Measurements from ENCODE around the gene POU4F2. TPM values are rescaled to one million over a fixed set of nuclear protein-coding genes. Genes with fewer than 3 reads are reported as not detected.

The POU4F2 gene, protein sequence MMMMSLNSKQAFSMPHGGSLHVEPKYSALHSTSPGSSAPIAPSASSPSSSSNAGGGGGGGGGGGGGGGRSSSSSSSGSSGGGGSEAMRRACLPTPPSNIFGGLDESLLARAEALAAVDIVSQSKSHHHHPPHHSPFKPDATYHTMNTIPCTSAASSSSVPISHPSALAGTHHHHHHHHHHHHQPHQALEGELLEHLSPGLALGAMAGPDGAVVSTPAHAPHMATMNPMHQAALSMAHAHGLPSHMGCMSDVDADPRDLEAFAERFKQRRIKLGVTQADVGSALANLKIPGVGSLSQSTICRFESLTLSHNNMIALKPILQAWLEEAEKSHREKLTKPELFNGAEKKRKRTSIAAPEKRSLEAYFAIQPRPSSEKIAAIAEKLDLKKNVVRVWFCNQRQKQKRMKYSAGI
- polyA plus RNA-seq: not detected

DNA sequence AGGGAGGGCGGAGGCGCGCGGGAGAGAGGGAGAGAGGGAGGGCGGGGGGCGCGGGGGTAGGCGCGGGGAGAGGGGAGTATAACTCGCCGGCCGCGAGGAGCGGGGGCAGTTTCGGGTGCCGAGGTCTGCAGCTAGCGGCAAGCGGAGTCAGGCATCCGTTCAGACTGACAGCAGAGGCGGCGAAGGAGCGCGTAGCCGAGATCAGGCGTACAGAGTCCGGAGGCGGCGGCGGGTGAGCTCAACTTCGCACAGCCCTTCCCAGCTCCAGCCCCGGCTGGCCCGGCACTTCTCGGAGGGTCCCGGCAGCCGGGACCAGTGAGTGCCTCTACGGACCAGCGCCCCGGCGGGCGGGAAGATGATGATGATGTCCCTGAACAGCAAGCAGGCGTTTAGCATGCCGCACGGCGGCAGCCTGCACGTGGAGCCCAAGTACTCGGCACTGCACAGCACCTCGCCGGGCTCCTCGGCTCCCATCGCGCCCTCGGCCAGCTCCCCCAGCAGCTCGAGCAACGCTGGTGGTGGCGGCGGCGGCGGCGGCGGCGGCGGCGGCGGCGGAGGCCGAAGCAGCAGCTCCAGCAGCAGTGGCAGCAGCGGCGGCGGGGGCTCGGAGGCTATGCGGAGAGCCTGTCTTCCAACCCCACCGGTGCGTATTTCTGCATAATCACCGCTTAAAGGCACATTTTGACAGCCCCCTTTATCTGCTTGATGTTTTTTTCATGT, at the start of gene POU4F2:
Gene POU4F2, plus strand, starts transcription at position 108 of the 720 bp plus-strand sequence. Its CDS starts 248 bp downstream, at position 356.
- no peak within 1 kb of the TSS for H3K27ac Mint-ChIP-seq
- peaks cover 0 to 7% (median 3%) of the 10 kb centered on the region in 3 donors for H3K36me3 Mint-ChIP-seq
- no peak for DNase-seq
- H3K9me3 Mint-ChIP-seq: peaks cover 6 to 40% (median 7%) of the 10 kb centered on the region in 6 donors
- H3K27me3 Mint-ChIP-seq (ENCODE audit: low read depth in 3 of 3): peaks cover 22 to 51% (median 47%) of the 10 kb centered on the region in 3 donors
- peak within 1 kb of the TSS in 4 of 5 donors; percentile 48 to 64 (median 58) for H3K4me3 Mint-ChIP-seq
- peaks cover 9 to 12% of the 10 kb centered on the region in 2 donors for H3K4me1 Mint-ChIP-seq

DNA sequence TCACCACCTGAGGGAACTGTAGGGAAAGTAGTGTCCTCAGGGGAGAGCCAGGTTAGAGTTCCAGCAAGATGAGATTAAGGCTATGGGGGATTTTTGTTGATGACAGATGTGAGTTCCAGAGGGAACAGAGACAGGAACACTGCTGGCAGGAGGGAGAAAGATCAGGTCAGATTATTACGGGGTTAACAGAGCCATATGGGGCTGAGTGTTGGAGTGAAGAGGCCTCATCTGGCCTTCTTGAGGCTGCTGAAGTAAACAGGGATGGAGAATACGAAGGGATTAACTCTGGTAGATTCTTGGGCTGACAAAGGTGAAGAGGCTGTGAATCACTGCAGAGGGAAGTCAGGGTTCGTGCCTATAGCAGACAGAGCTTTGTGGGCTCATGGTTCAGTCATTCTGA, 47.9 kb upstream of the POU4F2 start:
- Mint-ChIP-seq H3K27ac (no peak overlapping the region), H3K9me3 (peaks cover 0 to 9% (median 3%) of the 10 kb centered on the region in 6 donors), H3K27me3 (ENCODE audit: low read depth in 3 of 3) (peaks cover 0 to 3% (median 3%) of the 10 kb centered on the region in 3 donors), H3K4me3 (no peak overlapping the region), H3K36me3 (peaks cover 0 to 3% (median 0%) of the 10 kb centered on the region in 3 donors), H3K4me1 (no peaks in the 10 kb centered on the region)
- DNase-seq: no peak

DNA sequence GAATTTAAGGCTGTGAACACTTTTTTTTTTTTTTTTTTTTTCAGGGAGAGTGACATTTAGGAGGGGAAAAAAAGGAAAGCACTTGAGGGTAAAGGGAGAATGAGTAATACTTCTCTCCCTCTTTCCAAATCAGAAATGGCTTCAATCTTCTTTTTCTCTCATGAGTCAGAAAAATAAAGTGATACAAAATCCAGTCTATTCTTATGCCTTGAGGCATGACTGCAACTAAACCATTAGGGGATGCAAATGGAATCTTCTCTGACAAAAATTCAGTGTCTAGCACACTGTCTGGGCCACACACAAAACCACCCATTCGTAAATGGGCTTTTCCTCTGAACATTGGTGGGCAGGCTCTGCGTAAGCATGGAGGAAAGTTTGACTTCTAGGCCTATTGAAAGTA, 46.7 kb upstream of the POU4F2 start:
- no peaks in the 10 kb centered on the region for H3K4me1 Mint-ChIP-seq
- H3K27me3 Mint-ChIP-seq (ENCODE audit: low read depth in 3 of 3): peaks cover 0 to 3% (median 3%) of the 10 kb centered on the region in 3 donors
- H3K4me3 Mint-ChIP-seq: no peak overlapping the region
- H3K27ac Mint-ChIP-seq: no peak overlapping the region
- peaks cover 0 to 9% (median 3%) of the 10 kb centered on the region in 6 donors for H3K9me3 Mint-ChIP-seq
- no peak for DNase-seq
- peaks cover 0 to 3% (median 0%) of the 10 kb centered on the region in 3 donors for H3K36me3 Mint-ChIP-seq

DNA sequence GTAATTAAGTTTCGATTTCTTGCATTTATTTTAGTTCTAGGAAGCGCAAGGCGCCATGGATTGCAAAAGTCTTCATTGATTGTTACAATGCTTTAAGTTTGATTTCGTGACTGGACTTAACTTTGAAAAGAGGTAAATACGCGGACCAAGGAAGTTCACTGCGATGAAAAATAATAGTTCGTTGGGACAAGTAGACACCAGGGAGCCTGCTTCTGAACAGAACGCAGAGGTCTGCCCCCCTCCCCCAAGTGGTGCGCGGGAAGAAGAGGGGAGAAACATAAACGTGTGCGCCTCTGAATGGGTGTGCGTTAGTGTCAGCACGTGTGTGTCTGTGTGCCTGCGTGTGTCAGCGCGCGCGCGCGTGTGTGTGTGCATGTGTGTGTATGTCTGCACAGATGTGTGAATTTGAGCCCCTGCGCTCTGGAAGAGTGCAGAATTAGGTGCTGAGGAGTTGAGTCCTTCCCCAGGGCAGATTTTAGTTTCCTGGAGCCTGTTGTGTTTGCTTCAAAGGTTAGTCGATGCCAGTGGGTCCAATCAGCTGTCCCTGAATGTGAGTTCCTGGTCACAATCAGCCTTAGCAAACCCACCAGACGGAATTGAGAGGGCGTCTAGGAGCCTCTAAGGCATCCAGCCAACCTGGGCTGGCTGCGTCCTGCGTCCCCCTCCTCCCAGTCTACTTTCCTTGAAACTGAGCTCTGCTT, 5.8 kb upstream of the POU4F2 start:
- no peak for DNase-seq
- Mint-ChIP-seq H3K27me3 (ENCODE audit: low read depth in 3 of 3) (peaks cover 22 to 41% (median 23%) of the 10 kb centered on the region in 3 donors), H3K9me3 (peaks cover 4 to 48% (median 6%) of the 10 kb centered on the region in 6 donors), H3K4me3 (no peak overlapping the region), H3K36me3 (peaks cover 0 to 9% (median 9%) of the 10 kb centered on the region in 3 donors), H3K4me1 (peaks cover 4 to 6% of the 10 kb centered on the region in 2 donors), H3K27ac (no peak overlapping the region)

DNA sequence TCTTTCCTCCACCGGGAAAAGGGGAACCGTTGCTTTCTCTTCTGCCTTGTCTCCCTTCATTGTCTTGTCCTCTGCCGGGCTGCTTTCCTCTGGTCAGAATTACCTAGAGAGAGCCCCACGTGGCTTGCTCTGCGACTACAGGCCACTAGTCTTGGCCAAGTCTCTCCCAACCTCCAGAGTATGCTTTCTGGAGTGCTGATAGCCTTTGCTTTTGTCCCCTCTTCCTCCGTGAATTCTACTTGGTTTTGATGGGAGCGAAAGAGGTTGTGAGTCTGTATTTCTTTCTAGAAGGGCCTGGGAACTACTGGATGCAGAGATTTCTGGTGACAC, 5.3 kb upstream of the POU4F2 start:
- Mint-ChIP-seq H3K4me3 (no peak overlapping the region), H3K27ac (no peak overlapping the region), H3K36me3 (peaks cover 0 to 9% (median 9%) of the 10 kb centered on the region in 3 donors), H3K27me3 (ENCODE audit: low read depth in 3 of 3) (peaks cover 23 to 41% (median 25%) of the 10 kb centered on the region in 3 donors), H3K4me1 (peaks cover 4 to 6% of the 10 kb centered on the region in 2 donors), H3K9me3 (peaks cover 4 to 46% (median 6%) of the 10 kb centered on the region in 6 donors)
- no peak for DNase-seq

DNA sequence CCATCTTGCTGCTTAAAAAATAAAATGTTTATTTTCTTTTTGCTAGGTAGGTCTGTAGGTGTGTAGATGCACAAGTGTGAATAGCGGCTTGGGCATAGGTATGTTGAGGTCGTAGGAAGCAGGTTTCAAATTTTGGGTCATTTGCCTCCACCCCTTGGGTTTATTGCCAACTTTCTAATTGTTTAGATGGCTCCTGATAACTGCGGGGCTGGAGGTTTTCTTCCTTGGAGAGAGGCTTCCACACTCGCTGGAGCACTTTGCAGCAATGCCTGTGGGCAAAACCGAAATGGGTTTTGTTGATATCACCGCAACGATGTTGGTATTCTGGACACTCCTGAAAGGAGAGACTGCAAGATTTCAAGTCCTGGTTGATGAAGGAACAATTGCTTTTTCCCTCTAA, 3.9 kb upstream of the POU4F2 start:
- peaks cover 7 to 12% of the 10 kb centered on the region in 2 donors for H3K4me1 Mint-ChIP-seq
- DNase-seq: no peak
- H3K27me3 Mint-ChIP-seq (ENCODE audit: low read depth in 3 of 3): peaks cover 25 to 42% (median 30%) of the 10 kb centered on the region in 3 donors
- no peak overlapping the region for H3K4me3 Mint-ChIP-seq
- H3K9me3 Mint-ChIP-seq: peaks cover 4 to 37% (median 6%) of the 10 kb centered on the region in 6 donors
- no peak overlapping the region for H3K27ac Mint-ChIP-seq
- peaks cover 0 to 9% (median 9%) of the 10 kb centered on the region in 3 donors for H3K36me3 Mint-ChIP-seq

DNA sequence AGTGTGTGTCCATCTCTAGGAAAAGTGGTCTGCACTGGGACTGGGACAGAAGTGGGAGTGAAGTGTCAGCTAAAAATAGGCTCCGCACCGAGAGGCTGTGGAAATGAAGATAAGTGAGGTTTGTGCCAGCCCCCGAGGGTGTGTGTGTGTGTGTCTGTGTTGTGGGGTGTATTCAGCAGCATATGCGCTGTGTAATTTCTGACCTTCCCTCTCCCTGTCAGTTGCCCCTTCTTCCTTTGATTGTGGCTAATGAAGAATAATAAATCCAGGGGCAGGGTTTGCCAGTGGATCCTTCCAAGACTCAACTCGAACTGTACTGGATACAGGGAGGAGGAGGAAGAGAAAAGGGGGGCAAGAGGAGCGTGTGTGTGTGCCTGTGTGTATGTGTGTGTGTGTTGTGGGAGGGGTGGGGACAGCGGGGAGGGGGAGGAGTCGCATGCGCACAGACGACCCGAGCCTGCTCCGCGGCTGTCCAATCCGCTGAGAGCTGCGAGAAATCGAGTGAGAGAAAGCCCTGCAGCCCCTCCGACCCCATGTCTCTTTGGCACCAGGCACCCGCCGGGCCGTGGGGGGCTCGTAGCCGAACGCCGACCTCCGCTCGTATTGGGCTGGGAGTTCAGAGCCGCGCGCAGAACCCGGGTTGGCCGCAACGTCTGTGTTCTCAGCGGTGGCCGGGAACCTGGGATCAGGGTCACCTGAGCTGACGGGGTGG, 916 bp upstream of the POU4F2 start:
- H3K9me3 Mint-ChIP-seq: peaks cover 6 to 41% (median 10%) of the 10 kb centered on the region in 6 donors
- DNase-seq: no peak
- no peak overlapping the region for H3K27ac Mint-ChIP-seq
- H3K4me3 Mint-ChIP-seq: peak overlapping the region in 4 of 5 donors; percentile 51 to 65 (median 58)
- H3K36me3 Mint-ChIP-seq: peaks cover 0 to 13% (median 3%) of the 10 kb centered on the region in 3 donors
- H3K27me3 Mint-ChIP-seq (ENCODE audit: low read depth in 3 of 3): peaks cover 25 to 48% (median 47%) of the 10 kb centered on the region in 3 donors
- H3K4me1 Mint-ChIP-seq: peaks cover 9 to 12% of the 10 kb centered on the region in 2 donors

DNA sequence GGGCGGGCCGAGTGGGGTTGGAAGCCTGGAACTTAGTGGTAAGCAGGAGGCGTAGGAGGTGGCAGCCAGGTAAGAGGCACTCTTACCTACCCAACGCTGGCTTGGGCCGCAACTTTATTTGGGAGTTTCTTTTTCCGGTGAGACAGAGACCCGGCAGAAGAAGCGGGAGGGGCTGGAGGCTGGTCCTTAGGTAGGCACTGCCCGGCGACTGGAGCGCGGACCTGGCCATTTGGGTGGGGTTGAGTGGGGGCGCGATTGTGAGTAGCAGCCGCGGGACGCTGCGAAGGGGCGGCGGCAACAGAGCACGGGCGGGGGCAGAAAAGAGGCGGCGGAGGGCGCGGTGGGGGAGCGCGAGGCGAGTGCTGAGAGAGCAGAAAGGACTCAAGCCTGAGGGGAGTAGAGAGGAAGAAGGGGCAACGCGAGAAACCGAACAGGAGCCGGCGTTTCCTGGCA, 334 bp upstream of the POU4F2 start:
- DNase-seq: no peak
- H3K27me3 Mint-ChIP-seq (ENCODE audit: low read depth in 3 of 3): peaks cover 25 to 51% (median 47%) of the 10 kb centered on the region in 3 donors
- peaks cover 9 to 12% of the 10 kb centered on the region in 2 donors for H3K4me1 Mint-ChIP-seq
- no peak overlapping the region for H3K27ac Mint-ChIP-seq
- peaks cover 6 to 43% (median 10%) of the 10 kb centered on the region in 6 donors for H3K9me3 Mint-ChIP-seq
- H3K36me3 Mint-ChIP-seq: peaks cover 0 to 12% (median 3%) of the 10 kb centered on the region in 3 donors
- peak overlapping the region in 2 of 5 donors; percentile 50 for H3K4me3 Mint-ChIP-seq

DNA sequence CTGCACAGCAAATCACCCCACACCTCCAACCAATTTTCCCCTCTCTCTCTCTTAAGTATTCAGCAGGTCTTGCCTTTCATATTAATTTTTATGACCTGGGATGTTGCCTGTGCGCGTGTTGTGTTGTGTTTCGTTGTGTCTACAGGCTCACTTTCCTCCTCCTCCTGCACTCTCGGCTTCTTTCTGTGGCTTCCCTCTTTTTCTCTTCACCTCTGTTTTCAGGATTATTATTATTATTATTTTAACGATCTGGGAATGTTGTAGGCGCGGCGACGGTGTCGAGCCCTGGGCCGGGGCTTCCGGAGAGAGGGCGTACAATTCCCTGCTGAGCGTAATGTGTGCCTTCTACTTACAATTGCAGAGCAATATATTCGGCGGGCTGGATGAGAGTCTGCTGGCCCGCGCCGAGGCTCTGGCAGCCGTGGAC, 826 bp downstream of the POU4F2 start:
- Mint-ChIP-seq H3K9me3 (peaks cover 6 to 40% (median 7%) of the 10 kb centered on the region in 6 donors), H3K4me1 (peaks cover 9 to 12% of the 10 kb centered on the region in 2 donors), H3K27ac (no peak overlapping the region), H3K4me3 (peak overlapping the region in 4 of 5 donors; percentile 15 to 63 (median 48)), H3K36me3 (peaks cover 0 to 7% (median 3%) of the 10 kb centered on the region in 3 donors), H3K27me3 (ENCODE audit: low read depth in 3 of 3) (peaks cover 20 to 51% (median 47%) of the 10 kb centered on the region in 3 donors)
- no peak for DNase-seq

DNA sequence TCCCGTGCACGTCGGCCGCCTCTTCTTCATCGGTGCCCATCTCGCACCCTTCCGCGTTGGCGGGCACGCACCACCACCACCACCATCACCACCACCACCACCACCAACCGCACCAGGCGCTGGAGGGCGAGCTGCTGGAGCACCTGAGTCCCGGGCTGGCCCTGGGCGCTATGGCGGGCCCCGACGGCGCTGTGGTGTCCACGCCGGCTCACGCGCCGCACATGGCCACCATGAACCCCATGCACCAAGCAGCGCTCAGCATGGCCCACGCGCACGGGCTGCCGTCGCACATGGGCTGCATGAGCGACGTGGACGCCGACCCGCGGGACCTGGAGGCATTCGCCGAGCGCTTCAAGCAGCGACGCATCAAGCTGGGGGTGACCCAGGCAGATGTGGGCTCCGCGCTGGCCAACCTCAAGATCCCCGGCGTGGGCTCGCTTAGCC, 1.4 kb downstream of the POU4F2 start:
- Mint-ChIP-seq H3K27ac (no peak overlapping the region), H3K4me3 (no peak overlapping the region), H3K9me3 (peaks cover 6 to 44% (median 8%) of the 10 kb centered on the region in 6 donors), H3K4me1 (peaks cover 9 to 12% of the 10 kb centered on the region in 2 donors), H3K36me3 (peaks cover 0 to 7% (median 3%) of the 10 kb centered on the region in 3 donors), H3K27me3 (ENCODE audit: low read depth in 3 of 3) (peaks cover 20 to 45% (median 45%) of the 10 kb centered on the region in 3 donors)
- no peak for DNase-seq

DNA sequence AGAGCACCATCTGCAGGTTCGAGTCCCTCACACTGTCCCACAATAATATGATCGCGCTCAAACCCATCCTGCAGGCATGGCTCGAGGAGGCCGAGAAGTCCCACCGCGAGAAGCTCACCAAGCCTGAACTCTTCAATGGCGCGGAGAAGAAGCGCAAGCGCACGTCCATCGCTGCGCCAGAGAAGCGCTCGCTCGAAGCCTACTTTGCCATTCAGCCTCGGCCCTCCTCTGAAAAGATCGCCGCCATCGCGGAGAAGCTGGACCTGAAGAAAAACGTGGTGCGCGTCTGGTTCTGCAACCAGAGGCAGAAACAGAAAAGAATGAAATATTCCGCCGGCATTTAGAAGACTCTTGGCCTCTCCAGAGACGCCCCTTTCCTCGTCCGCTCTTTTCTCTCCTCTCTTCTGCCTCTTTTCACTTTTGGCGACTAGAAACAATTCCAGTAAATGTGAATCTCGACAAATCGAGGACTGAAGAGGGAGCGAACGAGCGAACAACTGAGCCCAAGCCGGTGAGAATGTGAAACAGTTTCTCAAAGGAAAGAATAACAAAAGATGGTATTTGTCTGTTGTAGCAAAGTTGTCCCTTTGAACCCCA, 1.9 kb downstream of the POU4F2 start:
- Mint-ChIP-seq H3K36me3 (peaks cover 0 to 7% (median 4%) of the 10 kb centered on the region in 3 donors), H3K4me3 (peak overlapping the region in 2 of 5 donors; percentile 20 to 46), H3K27ac (no peak overlapping the region), H3K4me1 (peaks cover 9 to 12% of the 10 kb centered on the region in 2 donors), H3K27me3 (ENCODE audit: low read depth in 3 of 3) (peaks cover 19 to 44% (median 41%) of the 10 kb centered on the region in 3 donors), H3K9me3 (peaks cover 6 to 42% (median 9%) of the 10 kb centered on the region in 6 donors)
- DNase-seq: no peak

DNA sequence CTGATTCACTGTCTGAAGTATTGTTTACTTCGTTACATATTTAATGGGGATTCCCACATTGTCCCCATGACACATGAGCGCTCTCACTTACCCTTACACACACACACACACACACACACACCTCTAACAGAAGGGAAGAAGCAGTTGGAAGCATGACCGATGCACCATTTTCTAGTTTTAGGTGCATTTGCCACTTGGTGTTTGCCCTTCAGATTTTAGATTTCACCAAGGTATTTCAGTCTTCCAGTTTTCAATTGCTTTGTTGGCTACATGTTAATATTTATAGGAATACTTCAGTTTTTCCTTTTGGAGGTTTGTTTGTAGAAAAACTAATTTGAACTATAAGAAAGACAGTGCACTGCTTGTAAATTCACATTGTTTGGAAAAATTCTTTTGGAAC, 3.1 kb downstream of the POU4F2 start:
- Mint-ChIP-seq H3K36me3 (peaks cover 0 to 10% (median 7%) of the 10 kb centered on the region in 3 donors), H3K27ac (no peak overlapping the region), H3K9me3 (peaks cover 6 to 37% (median 7%) of the 10 kb centered on the region in 6 donors), H3K4me1 (peaks cover 9 to 12% of the 10 kb centered on the region in 2 donors), H3K27me3 (ENCODE audit: low read depth in 3 of 3) (peaks cover 14 to 44% (median 41%) of the 10 kb centered on the region in 3 donors), H3K4me3 (no peak overlapping the region)
- DNase-seq: no peak

All from immature natural killer cell (primary cell).